ENCODE data around the gene PRKAG3.

Gene PRKAG3

DNA sequence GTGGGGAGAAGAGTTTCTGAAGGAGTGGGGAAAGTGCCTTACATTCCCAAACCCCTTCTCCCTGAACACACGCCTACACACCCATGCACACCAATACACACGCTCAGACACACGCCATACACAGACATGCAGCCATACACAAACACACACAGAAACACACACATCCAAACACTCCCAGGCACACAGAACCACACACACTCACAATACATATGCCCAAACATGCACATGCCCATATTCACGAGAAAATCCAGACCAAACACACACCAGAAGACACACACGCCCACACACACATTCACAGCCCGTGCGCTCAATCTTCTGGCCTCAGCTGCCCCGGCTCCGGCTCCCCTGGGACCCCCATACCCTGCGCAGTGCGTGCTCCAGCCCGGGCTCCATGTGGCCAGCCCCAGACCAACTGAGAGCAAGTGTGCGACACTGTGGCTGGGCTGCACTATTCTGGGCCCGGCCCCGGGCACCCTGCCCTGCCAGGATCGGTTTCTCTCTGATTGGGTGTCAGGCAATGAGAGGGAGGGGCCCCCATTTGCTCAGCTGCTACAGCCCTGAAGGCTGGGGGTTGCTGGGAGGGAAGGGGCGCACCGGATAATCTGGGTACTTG, at the start of gene PRKAG3:
TSS of gene PRKAG3 (minus strand) at position 426 of the 613 bp plus-strand sequence.
- no peak for DNase-seq

DNA sequence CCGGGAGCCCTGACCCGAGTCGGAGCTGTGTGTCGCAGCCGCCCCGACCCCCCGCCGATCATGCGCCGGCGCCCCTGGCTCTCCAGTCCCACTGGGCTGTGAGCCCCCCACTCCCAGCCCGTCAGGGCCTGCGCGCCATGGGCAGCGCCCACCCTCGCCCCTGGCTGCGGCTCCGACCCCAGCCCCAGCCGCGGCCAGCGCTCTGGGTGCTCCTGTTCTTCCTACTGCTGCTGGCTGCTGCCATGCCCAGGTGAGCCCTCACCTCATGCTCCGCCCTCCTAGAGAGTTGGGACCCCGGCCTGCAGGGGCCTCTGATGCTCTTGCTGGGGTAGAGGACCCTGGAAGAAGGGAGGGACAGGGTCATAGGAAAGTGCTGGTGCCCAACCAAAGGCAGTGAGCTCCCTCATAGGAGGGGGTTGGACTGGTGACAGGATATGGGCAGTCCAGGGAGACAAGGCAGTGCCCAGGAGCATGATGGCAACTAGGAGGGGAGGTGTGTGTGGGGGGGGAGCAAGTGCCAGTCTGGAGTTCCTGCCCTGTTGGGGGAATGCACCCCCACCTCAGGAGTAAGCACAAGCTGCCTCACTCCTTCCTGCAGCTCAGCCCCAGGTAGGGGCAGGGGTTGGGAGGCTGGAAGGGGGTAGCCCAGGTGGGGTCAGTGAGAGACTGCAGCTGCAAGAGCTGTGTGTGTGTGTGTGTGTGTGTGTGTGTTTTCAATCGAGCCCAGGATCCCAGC, 49.4 kb upstream of the PRKAG3 start:
- DNase-seq, result no peak

GRCh38 chr2:218880102-218880858, 48.7 kb upstream of the PRKAG3 start, which contains the start of gene WNT10A:
Gene WNT10A, plus strand, starts transcription at chr2:218880852. Its CDS starts 144 bp downstream, at chr2:218880996.
- DNase-seq, result no peak

- DNase-seq, result no peak
Measured at GRCh38 chr2:218879776-218880101, 48.1 kb upstream of the PRKAG3 start.

DNA sequence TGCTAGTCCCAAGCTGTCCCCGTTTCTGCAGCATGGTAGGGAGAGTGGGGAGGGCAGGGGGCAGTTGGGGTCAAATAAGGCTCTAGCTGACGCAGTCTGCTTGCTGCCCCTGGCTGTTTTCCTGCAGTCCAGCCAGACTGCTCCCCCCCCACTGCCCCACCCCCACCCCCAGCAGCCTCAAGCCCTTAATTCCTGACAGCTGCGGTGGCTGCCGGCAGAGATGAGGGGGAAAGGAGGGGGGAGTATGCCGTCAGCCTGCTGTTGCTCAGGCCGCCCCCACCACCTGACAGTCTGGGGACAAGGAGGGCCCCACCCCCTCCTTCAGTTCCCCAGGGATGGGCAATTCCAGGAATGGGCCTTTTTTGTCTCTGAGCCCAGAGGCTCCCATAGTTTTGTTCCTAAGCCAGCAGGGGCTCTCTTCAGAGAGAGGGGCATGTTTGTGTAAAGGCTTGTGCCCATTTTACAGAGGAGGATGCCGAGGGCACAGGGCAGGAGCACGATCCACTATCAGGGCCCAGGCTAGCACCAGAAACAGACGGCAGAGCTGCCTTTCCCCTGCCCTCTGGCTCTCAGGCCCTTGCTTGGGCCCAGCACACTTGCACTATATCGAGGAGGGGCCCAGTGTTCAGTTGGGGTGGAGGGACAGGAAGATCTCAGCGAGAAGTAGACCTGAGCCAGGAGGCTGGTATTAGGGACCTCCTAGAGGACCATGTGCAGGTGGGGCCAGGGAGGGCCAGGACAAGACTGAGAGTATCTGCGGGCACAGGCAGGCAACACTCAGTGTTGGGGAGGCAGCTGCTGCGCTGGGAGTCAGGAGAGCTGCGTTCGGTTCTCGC, 47.5 kb upstream of the PRKAG3 start:
- no peak for DNase-seq

DNA sequence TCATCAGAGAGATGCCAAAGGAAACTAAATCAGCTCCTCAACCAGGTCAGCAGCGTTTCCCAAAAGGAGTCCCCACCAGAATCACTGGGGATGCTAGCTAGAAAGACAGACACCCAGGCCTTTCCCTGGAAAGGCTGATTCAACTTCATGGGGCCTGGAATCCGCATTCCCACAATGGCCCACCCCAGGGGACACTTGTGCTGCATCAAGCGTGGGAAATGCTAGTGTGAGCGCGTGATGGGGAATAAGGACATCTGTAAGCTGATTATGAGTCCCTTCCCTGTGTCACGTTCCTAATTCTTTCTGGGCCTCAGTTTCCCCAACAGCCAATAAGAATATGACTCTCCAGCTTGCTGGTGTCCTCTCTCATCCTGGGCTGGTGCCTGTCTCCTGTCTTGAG, 46.9 kb upstream of the PRKAG3 start:
- no peak for DNase-seq

- no peak for DNase-seq
Measured at GRCh38 chr2:218877891-218878290, 46.3 kb upstream of the PRKAG3 start.

DNA sequence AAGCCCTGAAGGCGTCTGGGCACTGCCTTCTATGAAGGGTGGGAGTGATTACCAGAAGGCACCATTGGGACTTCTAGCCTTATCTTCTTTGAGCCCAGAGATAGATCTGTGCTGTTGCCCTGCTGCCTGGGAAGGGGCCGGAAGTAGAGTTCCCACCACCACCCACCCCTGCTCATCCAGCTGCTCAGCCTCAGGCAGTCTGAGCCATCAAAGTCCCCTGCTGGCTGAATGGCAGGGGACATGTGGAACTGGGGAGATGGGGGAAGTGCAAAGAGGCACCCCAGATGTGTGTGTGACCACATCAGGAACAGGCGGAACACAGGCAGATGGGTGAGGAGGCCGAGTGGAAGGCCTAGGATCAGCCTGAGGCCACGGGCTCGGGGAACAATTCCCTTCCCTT, 45.7 kb upstream of the PRKAG3 start:
- no peak for DNase-seq

- no peak for DNase-seq
Measured at GRCh38 chr2:218876562-218877219, 45.1 kb upstream of the PRKAG3 start.

- no peak for DNase-seq
Measured at GRCh38 chr2:218875692-218876246, 44.2 kb upstream of the PRKAG3 start.

- no peak for DNase-seq
Measured at GRCh38 chr2:218873359-218874194, 42.0 kb upstream of the PRKAG3 start.

- no peak for DNase-seq
Measured at GRCh38 chr2:218872645-218873358, 41.2 kb upstream of the PRKAG3 start.

DNA sequence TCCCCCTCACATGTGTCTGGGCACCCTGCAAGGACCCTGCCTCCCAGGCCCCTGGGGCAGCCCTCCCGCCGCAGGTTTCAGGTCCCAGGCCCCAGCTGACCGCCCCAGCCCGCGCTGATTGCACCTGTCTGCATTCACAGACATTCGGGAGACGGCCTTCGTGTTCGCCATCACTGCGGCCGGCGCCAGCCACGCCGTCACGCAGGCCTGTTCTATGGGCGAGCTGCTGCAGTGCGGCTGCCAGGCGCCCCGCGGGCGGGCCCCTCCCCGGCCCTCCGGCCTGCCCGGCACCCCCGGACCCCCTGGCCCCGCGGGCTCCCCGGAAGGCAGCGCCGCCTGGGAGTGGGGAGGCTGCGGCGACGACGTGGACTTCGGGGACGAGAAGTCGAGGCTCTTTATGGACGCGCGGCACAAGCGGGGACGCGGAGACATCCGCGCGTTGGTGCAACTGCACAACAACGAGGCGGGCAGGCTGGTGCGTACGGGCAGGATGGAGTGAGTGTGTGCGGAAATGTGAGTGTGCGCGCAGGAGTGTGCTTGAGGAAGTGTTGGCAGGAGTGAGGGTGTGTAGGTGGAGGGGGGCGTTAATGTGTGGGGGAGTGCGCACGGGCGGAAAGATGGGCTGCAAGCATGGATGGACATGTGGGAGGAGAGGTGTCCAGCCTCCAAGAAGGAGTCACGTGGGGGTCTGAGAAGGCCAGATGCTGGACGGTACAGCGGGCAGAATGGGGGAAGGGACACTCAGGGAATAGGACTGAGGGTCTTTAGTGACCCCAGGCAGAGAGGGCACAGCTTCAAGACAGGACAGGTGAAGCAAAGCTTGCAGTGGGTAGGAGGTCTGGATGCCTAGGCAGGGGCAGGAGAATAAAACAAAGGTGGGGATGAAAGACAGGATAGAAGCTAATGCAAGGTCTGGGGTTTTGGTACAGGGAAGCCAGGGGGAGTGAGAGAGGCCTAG, 40.0 kb upstream of the PRKAG3 start:
- DNase-seq, result no peak

GRCh38 chr2:218870984-218871344, 39.4 kb upstream of the PRKAG3 start:
- DNase-seq, result no peak

DNA sequence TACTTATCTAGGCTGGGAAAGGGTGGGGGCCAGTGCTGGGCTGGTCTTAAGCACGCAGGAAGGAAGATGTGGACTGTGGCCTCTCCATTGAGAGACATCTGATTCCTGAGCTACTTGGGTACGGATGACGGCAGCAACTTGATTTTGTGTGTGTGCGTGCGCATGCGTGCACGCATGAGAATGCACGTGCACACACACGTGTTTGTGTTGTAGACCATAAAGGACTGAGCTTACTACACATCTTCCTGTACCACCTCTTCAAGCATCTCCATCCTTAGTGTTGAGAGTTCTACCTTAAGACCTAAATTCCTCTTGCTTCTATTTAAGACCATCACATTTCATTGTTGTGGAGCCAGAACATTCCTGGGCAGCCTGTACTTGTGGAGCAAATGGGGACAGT, 37.5 kb upstream of the PRKAG3 start:
- DNase-seq, result no peak

- DNase-seq, result no peak
Measured at GRCh38 chr2:218867900-218868299, 36.3 kb upstream of the PRKAG3 start.

DNA sequence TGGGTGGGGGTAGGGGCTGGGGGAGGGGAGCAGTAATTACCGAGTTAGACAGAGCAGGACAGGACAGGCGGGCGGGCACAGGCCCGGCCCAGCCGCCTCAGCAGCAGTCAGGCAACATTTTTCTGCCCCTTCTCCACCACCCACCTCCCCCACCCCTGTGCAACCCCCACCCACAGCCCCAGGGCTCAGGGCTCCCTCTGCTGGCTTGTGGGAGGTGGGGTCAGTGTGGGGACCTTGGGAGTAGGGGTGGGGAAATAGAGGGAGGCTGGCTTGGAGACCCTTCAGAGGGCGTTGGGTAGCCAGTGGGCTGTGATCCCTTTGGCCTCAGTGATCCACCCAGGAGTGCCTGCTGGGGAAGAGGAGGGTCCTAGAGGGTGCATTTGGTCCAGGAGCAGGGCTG, 34.4 kb upstream of the PRKAG3 start:
- no peak for DNase-seq

- no peak for DNase-seq
Measured at GRCh38 chr2:218865396-218865795, 33.8 kb upstream of the PRKAG3 start.

GRCh38 chr2:218863021-218863520, 31.5 kb upstream of the PRKAG3 start:
- no peak for DNase-seq
